ENCODE results near the gene CA10.
A peak's percentile ranks its signal among the peaks of the same experiment; 100 is the strongest.

The CA10 gene

GRCh38 chr17:52145476-52145875, 13.0 kb downstream of the CA10 start:
- no peak for DNase-seq (ENCODE audit: low read depth)

GRCh38 chr17:52143542-52143941, 15.0 kb downstream of the CA10 start:
- DNase-seq (ENCODE audit: low read depth) = no peak

GRCh38 chr17:52140601-52141000, 17.9 kb downstream of the CA10 start:
- DNase-seq (ENCODE audit: low read depth) = no peak

DNA sequence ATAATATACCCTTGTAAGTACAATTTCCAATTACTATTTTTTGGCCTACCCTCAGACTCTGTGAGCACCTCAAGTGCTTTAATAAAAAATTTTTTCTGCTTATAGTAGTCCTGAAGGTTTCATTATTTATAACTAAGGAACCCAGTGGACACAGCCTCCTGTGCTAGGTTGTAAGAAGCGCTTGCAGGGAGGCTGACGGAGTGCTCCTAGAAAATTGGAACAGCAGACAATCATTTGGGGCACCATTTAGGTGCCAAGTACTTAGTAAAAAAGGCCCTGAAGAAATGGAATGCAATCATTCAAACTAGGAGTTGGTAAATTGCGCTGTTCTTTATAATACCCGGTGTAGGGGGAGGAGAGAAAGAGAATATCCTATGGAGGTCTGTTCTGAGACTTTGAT, 19.8 kb downstream of the CA10 start:
- no peak for DNase-seq (ENCODE audit: low read depth)

- DNase-seq (ENCODE audit: low read depth) = no peak
Observed at GRCh38 chr17:52138350-52138749, 20.2 kb downstream of the CA10 start.

GRCh38 chr17:52136166-52136565, 22.3 kb downstream of the CA10 start:
- DNase-seq (ENCODE audit: low read depth) = no peak

GRCh38 chr17:52134641-52135040, 23.9 kb downstream of the CA10 start:
- no peak for DNase-seq (ENCODE audit: low read depth)

DNA sequence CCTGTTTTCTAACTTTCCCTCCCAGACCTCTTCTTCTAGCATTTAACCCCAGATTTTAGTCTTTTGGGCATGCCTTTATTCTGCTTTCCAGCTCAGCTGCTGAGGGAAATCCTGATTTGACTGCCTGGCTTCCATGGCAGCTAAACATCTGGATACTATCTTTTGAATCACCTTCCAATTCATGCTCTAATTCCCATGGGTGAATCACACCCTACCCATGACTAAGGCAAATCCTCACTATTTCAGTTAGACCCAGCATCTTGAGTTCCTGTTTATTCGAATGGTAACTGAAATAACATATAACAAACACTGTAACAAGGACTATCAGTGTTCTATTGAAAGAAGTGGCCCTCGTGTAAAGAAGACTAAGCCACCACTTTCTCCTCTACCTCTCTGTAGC, 29.8 kb downstream of the CA10 start:
- no peak for DNase-seq (ENCODE audit: low read depth)

- no peak for DNase-seq (ENCODE audit: low read depth)
Observed at GRCh38 chr17:52124993-52125392, 33.5 kb downstream of the CA10 start.

- no peak for DNase-seq (ENCODE audit: low read depth)
Observed at GRCh38 chr17:52124561-52124960, 34.0 kb downstream of the CA10 start.

GRCh38 chr17:52120465-52120864, 38.0 kb downstream of the CA10 start:
- DNase-seq (ENCODE audit: low read depth) = no peak

- DNase-seq (ENCODE audit: low read depth) = no peak
Observed at GRCh38 chr17:52110923-52111581, 47.5 kb downstream of the CA10 start.

- DNase-seq (ENCODE audit: low read depth) = peak; percentile 11
Observed at GRCh38 chr17:52106638-52107261, 51.8 kb downstream of the CA10 start.

- no peak for DNase-seq (ENCODE audit: low read depth)
Observed at GRCh38 chr17:52106072-52106471, 52.4 kb downstream of the CA10 start.

DNA sequence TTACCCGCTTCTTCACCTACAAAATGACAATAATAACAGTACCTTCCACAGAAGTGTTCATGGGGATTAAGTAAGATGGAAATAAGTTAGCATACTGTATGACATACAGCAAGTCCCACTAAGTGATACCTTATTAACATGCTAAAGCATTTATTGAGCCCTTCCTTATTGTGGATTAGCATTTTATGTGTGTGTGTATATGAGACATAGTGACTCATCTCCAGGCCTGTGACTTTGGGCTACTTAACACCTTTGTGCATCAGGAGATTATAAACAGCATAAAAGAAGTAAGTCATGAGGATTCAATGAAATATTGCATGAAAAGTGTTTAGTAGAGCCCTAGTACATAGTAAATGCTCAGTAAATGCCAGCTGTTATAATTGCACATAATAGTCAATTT, 52.9 kb downstream of the CA10 start:
- no peak for DNase-seq (ENCODE audit: low read depth)

DNA sequence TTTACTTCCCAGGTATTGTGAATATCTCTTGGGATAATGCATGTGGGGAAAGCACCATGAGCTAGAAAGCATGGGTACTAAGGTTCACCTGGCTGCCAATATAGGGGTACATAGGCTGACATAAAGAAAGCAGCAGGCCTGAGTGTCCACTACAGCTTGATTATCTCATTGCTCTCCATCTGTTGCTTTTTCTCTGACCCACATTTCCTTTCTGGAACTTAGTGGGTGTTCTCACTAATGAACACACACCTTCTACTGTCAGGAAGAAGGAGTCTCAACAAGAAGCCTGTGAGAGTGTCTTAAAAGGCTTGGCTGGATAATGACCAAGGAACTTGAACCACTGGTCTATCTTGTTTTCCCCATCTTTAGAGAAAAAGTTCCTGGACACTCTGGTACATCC, 62.5 kb downstream of the CA10 start:
- no peak for DNase-seq (ENCODE audit: low read depth)

DNA sequence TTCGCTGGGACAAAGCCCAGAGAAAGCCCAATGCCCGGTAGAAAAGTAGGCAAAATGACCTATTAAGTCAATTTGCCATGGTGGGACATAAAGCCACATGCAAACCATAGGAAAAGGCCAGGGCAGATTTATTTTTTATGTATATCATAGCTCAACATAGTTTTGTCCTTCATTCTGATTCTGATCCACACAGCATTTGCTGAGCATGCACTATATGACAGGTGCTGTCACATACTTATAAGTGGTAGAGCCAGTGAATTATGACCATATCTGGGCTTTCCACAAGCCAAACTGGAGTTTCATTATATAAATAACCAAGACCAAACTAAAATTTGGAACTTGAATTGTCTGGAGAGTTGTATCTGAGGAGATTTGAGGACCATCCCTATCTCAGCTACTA, 74.3 kb downstream of the CA10 start:
- no peak for DNase-seq (ENCODE audit: low read depth)

DNA sequence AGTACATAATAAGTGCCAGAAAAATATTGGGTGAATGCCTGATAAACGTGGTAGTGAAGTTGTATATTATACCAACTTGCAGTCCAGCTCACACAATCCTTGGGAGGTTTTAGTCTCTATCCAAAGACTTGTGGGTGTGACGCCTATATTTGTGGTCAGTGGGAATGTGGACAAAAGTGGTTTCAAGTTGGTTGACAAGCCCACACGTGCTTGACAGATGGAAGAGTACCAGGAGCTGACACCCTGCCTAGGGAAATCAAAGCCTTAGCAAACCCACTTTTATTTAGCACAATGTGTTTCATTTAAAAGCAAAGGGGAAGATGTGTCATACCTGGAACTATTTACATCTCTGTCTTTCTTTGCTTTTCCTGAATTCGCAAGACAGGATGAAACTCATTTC, 79.0 kb downstream of the CA10 start:
- DNase-seq (ENCODE audit: low read depth) = no peak

- DNase-seq (ENCODE audit: low read depth) = no peak
Observed at GRCh38 chr17:52071712-52072111, 86.8 kb downstream of the CA10 start.

- peak; percentile 73 for DNase-seq (ENCODE audit: low read depth)
Observed at GRCh38 chr17:52064791-52065211, 93.7 kb downstream of the CA10 start.

DNA sequence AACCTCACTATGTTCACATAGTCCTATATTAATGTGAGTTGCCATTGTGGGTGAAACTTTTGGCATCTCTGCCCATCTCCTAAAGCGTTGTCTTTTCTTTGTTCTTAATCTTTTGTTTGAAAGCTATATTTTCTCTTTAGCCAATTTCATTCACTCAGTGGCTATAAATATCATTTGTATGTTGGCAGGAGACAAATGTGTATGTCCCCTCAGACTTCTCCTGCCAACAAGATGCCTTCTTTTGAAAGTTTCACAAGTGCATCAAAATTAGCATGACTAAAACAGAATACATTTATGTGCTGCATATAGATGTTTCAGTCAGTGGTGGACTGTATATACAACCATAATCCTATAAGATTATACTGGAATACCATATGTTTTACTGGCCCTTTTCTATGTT, 109.0 kb downstream of the CA10 start:
- DNase-seq (ENCODE audit: low read depth) = no peak

DNA sequence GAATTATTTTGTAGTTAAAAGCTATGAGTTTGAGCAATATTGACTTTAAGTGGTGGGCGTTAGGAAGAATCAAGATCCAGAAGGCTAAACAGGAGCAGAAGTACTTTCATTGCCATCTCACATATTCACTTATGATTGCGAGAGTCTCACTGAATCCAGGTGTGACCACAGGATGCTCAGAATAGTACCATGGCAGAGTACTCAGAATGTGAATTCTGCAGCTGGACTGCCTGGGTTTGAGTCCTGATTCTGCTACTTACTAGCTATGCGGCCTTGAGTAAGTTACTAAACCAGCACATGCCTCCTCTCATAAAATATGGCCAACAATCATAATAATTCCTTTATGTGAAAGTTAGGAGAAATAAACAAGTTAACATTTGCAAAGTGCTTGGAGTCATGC, 109.5 kb downstream of the CA10 start:
- no peak for DNase-seq (ENCODE audit: low read depth)

DNA sequence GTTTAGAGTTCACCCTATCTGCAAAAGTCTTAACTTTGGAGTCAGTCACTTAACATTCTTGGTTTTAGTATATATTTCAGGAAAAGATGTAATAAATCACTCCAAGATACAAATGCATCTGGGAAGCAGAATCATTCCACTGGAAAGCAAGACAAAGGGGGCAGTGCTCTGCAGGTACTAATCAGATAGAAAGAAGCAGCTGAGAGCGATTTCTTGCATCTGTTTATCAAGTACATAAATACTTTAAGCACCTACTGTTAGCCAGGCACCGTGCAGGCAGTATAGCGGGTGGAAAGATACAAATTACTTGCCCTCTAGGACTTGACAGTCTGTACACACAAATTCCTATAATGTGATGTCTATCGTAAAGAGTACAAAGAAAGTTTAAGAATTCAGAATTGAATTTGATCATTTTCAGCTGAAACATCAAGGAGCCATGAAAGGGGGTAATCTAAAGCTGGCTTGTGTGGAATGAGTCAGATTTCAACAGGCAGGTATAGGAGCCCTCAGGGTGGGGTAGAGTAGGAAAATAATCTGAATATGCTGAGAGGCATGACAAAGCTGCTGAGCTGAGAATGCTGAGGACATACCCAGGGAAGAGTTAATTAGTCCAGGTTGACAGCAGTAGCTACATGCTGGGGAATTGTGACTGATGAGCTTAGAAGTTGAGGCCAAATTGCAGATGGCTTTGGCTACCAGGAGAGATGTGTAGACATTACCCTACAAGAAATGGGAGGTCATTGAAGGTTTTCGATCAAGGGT, 110.2 kb downstream of the CA10 start:
- no peak for DNase-seq (ENCODE audit: low read depth)

Measured in GM04503 (cell line).